GM21526 (cell line): ENCODE data around the gene FOSL2.
"Not testable (repeated sequence)": the region's sequence is repeated elsewhere in the genome, so short reads cannot be mapped to it uniquely, and the experiment has no call there.

Experiments
- ATAC-seq: cut with Tn5 transposase; IDR thresholded peaks from one replicate; pipeline ENCODE4 v1.9.1; 2021; ENCODE audit warnings: moderate library complexity; ENCODE audit not compliant: unreplicated experiment, low FRiP score

The FOSL2 gene

DNA sequence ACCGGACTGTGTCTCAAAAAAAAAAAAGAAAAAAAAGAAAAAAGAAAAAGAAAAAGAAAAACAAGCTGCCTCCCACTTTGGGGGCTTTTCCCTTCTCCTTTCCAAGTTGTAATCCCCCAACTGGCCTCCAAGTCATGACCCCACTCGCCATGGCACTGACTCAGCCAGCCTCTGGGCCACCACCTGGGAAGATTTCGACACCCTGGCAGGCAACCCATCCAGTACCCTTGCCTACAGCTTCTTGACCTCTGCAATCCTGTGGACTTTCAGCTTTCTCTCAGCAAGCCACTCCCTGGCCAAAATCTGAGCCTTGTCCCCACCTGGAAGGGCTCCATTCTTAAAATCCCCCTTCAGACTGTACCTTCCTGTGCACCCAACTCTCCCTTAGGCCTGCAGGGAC, 22.3 kb upstream of the FOSL2 start:
- no peak for ATAC-seq

DNA sequence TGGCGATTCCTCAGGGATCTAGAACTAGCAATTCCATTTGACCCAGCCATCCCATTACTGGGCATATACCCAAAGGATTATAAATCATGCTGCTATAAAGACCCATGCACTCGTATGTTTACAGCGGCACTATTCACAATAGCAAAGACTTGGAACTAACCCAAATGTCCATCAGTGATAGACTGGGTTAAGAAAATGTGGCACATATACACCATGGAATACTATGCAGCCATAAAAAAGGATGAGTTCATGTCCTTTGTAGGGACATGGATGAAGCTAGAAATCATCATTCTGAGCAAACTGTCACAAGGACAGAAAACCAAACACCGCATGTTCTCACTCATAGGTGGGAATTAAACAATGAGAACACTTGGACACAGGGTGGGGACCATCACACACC, 20.9 kb upstream of the FOSL2 start:
- not testable (repeated sequence) for ATAC-seq

DNA sequence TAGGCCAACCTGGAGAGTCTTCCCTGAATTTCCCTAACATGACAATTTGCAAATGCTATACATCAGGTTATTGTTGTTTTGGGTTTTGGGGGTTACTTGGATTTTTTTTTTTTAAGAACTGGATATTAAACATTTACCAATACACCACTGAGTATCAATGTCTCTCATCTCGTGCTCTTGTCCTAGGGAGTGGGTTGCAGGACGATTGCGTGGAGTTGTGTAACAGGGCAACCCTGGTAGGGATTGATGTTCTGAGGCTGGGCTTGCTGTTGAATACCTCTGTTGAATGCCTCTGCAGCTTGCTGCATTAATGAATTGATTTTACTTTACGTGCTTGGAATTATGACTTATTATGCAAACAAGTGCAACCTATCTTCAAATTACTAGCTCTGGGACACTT, 18.8 kb upstream of the FOSL2 start:
- ATAC-seq: no peak

DNA sequence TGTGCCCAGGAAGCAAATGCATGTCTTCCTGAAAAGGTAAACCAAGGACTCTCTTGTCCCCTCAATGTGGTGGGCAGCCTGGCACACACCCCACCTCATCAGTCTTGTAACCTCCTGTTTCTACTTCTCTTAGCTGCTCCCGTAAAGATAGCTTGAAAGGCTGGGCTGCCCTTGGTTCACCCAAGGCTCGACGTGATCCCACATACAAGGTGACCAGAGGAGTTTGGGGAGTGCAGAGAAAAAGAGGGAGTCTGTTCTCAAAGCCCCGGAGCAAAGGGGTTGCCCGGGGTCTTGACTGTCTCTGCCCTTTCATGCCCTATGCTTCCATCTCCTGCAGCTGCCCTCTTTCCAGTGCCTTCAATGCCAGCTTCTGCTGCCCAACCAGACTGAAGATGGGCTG, 18.3 kb upstream of the FOSL2 start:
- ATAC-seq: no peak

DNA sequence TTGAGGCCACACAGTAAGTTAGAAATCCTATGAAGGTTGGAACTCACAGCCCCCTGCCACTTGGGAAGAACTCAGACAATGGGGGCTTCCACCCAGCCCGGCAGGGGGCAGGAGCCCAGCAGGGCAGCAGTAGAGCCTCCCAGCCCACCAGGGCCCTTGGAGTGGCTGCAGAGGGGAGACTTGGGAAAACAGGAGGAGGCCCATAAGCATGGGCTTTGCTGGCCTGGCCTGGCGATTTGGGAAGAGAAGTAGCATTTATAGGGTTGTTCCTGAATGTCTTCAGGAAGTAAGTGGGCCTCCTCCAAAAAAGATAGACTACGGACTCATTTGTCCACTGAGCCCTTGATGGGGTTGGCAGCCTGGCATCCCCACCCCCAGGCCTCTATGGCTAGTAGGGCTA, 17.4 kb upstream of the FOSL2 start:
- no peak for ATAC-seq

DNA sequence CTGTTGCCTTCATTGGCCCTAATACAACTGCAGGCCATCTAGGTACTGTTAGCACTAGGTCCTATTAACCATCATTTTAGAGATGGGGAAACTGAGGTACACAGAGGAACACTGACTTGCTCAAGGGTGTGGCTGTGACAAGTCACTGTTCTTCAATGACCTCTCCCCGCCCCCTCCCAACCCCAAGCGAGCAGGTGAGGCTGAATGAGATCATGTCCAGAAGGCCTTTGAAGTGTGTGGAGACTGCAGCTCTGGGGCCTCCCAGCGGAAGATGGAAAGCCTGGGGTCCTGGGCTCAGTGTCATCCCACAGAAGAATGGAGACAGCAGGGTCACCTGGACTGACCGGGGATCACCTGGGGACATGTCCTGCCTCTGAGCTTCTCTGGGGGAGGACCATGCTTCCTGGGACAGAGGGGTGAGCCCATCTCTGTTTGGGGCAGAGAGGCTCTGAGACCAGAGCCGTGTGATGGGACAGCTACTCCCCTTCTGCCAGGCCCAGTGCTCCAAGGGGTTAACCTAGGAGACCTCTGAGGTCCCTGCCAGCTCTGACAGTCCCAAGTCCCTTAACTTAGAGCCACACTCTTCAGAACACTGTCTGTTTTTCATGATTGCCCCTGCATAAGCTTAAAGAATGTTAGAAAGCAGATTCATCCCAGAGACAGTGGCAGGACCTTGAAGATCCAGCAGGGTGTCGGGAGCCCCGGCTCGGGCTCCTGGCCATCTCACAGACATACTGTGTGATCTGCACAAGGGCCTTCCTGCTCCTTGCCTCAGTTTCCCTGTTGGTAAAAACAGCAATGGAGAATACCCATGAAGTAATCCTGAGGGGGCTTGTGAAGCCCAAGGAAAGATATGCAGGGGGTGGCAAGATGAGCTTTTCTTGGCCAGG, 16.7 kb upstream of the FOSL2 start:
- no peak for ATAC-seq

DNA sequence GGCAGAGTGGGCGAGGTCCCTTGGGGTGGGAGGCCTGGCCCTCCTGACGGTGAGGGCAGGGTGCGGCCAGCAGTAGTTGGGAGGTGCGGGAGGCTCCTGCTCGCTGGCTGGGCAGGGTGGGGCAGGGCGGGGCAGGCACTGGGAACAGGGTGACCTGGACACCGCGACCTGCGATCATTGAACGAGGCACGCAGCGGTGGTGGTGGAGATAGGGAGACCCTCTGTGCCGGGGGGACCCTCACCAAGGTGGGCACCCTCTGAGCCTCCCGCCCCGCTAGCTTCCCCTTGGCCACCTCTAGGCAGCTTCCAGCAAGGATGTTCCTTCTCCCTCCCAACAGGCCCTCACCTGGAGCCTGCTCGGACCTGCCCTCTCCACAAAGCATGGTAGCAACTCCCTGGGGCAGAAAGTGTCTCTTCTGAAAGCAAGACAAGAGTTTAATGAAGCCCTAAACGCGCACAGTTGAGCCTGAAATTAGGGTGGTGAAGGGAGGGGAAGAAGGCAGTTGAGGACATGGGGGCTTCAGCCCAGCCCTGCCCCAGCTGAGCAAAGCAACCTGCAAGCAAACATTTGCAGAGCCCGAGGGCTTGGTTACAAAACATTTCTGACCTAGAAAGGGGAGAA, 15.4 kb upstream of the FOSL2 start:
- ATAC-seq: no peak

DNA sequence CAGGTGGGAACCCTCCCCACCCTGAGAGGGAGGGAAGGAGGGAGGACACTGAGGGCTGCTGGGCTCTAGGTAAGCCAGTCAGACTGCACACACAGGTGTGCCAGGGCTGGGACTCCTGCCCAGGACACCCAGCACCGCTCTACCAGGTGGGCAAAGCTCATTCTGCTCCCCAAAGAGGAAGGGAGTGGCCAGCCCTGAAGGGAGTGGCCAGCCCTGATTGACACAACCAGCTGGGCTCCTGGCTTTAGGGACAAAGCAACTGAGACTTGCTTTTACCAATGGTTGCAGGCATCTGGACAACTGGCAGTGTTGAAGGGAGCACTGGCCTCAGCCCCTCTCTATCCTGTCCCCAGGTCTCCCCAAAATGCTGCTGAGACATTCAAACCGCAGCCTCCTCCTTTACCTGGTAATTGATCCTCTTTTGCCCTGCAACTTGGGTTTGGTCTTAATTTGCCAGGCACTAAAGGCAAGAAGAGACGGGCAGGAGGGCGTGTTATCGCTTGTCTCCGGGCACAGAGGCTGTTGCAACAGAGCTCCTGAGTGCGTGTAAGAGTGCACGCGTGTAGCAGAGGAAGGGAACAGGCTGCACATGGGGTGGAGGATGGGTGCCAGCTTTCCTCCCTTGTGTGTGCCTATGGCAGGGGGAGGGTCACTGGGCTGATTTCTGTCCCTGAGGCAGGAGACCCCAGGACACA, 14.5 kb upstream of the FOSL2 start:
- no peak for ATAC-seq

DNA sequence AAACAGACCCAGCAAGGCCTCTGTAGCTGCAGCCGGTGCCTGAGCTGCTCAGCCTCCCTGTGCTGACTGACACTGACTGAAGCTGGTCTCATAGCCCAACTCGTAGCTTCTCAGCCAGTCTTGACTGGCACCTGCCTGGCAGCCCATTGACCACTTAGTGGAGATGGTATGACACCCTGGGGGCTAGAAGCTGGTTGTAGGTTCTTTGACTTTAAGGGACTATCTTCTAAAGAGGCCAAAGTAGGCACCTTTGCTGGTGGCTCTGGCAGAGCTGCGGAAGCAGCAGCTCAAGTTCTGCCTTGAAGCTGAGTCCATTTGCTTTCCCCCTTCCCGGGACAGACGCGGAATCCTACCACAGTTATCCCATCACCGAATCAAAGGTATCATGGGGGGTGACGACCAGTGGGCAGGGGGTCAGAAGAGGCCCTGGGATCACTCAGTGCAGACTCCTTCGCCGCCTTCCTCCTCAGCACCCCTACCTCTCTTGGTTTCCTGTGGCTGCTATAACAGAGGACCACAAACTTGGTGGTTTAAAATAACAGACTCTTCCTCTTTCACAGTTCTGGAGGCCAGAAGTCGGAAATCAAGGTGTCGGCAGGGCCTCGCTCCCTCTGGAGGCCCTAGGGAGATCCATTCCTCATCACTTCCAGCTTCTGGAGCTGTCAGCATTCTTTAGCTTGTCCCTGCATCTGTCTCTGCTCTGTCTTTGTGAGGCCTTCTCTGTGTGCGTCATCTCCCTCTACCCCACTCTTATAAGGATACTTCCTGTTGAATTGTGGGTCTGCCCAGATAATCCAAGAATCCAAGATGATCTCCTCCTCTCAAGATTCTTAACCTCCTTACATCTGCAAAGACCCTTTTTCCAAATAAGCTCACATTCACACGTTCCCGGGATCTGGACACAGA, 13.7 kb upstream of the FOSL2 start:
- no peak for ATAC-seq

DNA sequence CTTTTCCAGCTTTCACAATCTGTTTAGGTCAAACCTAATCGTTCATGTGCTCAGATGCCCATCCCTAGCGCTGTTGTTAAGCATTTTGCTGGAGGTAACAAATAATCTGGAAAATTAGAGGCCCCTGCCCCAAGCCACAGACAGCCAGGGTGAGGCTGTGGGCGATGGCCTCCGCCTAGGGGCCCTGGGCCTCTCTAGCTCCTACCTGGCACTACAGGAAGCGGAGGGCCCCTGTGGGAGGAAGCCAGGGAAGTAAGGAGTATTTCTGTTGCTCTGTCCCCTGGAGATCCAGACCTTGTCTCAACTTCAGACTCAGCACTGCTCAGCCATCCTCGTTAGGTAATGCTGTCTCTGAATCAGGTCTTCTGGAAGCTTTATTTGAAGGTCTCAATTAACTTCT, 12.4 kb upstream of the FOSL2 start:
- no peak for ATAC-seq

DNA sequence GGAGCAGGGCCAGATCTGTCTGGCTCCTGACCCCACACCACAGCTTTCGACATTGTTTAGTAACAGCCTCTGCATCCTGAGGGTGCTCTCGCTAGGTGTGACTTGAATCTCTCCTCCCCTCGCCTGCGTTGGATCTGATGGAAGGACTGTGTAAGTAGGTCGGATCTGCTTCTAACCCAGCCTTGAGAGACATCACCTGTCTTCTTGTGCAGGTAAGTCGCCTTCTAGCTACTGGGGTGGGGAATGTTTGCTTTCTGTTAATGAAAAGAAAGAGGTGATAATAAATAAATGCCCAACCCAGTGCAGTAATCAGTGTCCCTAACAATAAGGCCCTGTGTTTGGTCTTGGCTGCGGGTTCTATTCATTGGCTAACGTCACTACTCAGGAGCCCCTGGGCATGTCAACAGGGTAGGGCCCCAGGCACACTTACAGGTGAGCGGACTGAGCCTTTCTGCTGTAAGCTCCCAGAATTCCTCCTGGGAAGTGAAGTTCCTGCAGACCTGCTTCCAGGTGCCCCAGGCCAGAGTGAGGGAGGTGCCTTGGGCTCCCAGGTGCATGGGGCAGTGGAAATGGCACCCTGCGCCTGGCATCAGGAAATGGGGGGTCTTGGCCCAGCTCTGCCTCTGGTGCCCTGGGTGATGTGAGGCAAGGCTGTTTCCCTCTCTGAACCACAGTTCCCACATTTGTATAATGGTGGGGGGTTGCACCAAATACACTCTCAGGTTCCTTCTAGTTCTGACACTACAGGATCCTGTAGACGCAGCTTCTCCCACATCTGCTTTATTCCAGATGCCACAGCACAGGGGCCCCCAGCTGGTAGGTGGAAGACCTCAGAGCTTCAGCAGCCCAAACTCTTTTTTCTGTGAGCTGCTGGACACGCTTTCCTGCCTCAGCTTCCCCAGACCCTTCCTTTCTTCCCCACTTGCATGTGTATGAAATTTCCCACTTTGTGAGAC, 11.2 kb upstream of the FOSL2 start:
- ATAC-seq: no peak

DNA sequence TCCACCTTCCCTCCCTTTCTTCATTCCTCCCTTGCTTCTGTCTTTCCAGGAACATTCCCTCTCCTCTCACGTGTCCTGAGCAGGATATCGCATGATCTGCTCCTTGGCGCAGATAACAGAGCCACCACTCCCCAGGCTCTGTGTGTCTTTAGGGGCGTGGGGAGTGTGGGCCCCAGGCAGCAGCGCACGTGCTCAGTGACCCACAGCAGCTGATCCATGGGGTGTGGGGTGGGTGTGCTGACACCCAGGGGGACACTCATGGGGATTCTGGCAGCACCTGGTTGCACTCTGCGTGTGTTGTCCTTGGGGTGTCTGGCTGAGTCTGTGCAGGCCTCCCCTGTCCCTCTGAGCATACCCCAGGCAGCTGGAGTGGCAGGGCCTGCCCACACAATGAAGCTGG, 9.9 kb upstream of the FOSL2 start:
- ATAC-seq: no peak

DNA sequence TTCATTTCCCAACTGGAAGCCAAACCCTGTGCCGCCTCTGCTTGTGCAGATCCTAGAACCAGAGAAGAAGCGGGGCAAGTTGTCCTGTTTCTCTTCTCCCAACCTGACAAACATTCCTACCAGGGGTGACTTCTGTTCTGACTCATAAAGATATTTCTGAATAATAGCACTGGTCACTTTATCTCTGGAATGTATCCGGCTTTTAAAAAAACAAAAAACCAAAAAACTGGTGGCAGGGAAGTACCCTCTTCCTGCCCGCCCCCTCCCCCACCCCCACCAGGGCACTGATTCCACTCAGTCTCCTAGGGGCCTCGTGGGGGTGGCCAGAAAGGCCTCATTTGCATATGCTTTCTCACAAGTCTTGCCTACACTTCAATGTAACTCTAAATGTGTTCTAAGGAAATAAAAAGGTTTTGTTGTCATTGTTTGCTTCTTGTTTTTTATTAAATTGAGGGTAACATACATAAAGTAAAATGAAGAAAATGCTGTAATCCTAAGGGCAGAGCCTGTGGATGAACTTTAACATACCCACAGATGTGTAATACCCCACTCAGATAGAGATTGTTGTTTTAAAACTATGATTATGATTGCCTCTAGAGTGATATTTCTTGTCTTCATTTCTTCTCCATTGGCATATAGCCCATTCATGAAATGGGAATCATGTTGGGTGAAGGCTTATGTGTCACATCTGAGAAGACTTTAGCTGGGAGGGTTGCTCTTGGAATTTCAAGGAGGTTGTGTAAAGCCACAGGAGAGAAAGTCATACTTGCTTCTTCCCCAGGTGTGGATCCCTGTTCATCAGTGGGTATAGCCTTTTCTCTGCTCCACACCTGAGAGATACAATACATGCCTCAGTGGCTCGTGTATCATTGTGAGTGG, 5.3 kb upstream of the FOSL2 start:
- ATAC-seq: no peak

DNA sequence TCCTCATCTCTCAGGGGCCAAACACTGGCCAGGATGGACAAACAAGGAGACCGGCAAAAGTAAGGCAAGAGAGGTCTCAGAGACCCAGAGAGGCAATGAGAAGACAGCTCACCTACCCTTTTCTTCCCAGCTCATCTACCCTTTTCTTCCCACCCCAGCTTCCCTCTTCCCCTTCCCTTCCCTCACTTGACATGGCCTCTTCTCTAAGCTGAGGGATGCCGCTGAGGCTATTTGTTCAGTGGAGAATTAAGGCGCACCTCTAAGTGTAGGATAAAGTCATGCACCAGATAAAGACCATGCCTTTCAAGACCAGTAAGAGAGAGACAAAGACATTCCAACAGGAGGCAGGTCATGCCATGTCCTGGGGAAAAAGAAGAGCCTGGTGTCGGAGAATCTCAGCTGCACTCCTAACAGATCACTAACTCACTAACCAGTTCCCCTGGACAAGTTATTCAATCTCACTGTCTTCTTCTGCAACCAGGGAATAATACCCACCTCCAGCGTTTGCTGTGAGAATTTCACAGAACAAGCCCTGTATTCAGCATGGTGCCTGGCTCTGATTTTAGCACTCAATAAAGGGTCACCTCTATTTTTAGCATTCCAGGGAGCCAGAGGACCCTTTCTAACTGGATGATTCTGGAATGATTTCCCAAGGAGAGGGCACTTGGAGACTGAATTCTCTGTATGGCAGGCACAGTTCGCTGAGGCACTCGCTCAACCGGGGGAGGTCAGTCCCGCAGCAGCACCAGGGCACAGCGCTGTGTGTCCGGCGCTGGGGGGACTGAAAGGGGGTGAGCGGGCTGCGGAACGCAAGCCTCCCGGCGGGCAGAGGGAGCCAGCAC, 3.0 kb upstream of the FOSL2 start:
- ATAC-seq: no peak

DNA sequence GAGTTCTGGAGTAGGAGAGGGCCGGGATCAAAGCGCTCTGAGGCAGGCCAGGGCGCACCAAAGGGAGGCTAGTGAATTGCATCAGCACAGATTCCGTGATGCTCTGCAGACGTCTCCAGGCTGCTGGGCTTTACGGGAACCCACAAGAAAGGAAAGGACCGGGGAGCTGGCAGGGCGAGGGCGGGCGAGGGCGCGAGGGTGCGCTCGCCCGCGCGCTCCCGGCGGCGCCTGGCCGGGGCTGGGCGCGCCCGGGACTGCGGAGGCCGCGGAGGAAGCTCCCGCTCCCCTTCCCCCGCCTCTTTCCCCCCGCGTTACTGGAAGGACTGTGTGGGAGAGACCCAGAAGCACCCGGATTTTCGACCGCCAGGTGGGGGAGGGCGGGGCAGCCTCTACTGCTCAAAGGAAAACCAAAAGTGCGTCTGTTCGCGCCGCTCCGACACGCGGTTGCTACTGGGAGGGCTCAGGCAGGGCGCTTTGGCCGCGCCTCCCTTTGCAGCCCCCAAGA, 2.4 kb upstream of the FOSL2 start:
- peak; percentile 25 for ATAC-seq

DNA sequence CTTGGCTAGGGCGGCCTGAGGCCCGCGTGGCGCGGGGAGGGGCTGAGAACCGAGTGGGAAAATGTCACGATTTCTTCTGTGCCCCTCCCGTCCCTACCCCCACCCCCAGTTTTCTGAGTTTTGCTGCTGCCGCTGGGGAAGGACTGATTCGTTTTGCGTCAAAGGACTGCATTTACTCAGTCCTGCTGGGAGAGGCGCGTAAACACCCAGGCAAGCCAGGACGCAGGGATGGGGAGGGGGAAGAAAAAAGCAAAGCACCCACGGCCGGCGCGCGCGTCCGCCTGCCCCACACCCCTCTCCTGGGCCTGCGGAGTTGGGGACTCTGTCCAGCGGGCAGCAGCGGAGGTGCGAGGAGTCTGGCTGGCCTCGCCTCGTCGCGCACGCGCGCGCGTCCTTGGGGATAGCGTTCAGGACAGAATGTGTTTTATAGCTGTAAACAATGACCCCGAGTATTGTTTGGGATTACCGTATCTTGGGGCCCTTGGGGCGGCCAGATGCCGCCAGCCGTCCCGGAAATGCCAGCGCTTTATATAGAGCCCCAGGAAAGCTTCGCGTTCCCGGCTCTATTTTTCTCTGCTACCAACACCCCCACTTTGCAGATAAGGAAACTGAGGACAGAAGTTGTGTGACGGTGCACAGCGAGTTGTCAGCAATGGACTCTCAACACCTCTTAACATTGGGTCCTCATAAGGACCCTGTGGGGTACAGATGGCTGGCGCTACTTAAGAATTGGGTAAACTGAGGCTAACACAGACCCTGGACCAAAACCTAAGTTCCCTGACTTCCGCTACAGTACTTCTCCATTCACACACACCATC, 1.7 kb upstream of the FOSL2 start:
- no peak for ATAC-seq
